Activated T-helper 2 cell treated with anti-CD3 and anti-CD28 coated beads, Interferon-gamma antibody, Interleukin-2, Interleukin-4, amounts not matched to agents 10 μg/mL and 5 μg/mL and 100 μg/mL, durations not matched to agents 14 hours and 24 hours and 36 hours (primary cell): Measurements from ENCODE around the gene PBX2. TPM values are rescaled to one million over a fixed set of nuclear protein-coding genes. Genes with fewer than 3 reads are reported as not detected.
"Not testable (repeated sequence)": the region's sequence is repeated elsewhere in the genome, so short reads cannot be mapped to it uniquely, and the experiment has no call there.

Experiments
- DNase-seq: peaks from one replicate; pipeline ENCODE4 v3.0.0; 2021; ENCODE audit warnings: low spot score
- H3K27ac Mint-ChIP-seq: one replicate; pipeline ENCODE4 v1.8.0; 2021; ENCODE audit warnings: mixed read lengths
- H3K27me3 Mint-ChIP-seq: one replicate; pipeline ENCODE4 v1.8.0; 2021; ENCODE audit warnings: low read depth, mixed read lengths
- H3K36me3 Mint-ChIP-seq: one replicate; pipeline ENCODE4 v1.8.0; 2021; ENCODE audit warnings: low read depth, mixed read lengths
- H3K4me1 Mint-ChIP-seq: one replicate; pipeline ENCODE4 v1.8.0; 2021; ENCODE audit warnings: low read depth, mixed read lengths
- H3K4me3 Mint-ChIP-seq: one replicate; pipeline ENCODE4 v1.8.0; 2021; ENCODE audit warnings: low read depth, mild to moderate bottlenecking, moderate library complexity, mixed read lengths
- H3K9me3 Mint-ChIP-seq: one replicate; pipeline ENCODE4 v1.8.0; 2021; ENCODE audit warnings: mixed read lengths
- intact Hi-C: fragments of 100-400 bp; cut with micrococcal nuclease; formaldehyde crosslinking; loops from one replicate; pipeline ENCODE4 v1.15.1; 2023
- total RNA-seq: library from RNA; stranded (reverse); gene quantifications from 2 replicates; pipeline ENCODE4 v1.2.3, GENCODE V29; 2022

PBX2 gene
- total RNA-seq, 1 donor from 2014 or later: 85.2 TPM

DNA sequence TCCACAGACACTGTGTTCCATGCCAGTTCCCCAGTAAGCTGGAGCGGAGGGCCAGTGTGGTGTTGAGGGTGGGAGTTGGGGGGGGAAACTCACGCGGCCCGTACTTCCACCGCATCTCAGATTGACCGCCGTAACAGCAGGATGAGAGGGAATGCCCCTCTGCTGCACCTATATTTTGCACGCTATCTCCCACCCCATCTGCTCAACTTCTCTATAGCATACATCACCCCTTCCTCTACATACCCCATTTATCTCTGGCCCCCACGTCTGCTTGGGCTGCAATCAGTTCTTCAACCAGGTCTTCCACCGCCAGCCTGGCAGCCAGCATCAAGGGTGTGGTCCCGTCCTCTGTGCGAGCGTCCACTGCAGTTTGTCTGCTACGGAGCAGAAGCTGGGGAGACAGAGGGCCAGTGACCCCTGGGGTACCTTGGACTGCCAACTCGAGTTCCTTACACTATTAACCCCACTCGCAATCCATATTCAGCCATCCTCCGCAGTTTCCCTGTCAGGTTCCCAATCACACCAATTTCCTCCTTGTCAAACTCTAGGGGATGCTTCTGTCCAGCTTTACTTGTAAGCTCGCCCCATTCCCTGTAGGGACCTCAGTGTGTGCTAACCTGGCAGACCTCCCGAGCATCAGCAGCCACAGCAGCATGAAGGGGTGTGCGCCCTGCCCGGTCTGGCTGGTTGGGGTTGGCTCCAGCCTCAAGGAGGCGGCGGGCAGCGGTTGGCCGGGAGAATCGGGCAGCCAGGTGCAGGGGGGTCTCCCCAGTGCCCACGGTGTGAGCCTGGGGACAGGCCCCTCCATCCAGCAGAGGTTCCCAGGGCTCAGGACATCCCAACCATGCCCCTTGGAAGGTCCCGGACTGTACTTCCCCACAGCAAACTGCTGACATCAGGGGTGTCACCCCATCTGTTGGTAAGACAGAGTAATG is 6.9 kb upstream of the PBX2 start:
- H3K4me3 Mint-ChIP-seq: peak overlapping the region; percentile 98
- H3K9me3 Mint-ChIP-seq: no peaks in the 10 kb centered on the region
- no peaks in the 10 kb centered on the region for H3K27me3 Mint-ChIP-seq
- intact Hi-C loops: loop anchor here (5.0 to 10.0 kb wide), 2 partner anchors 638 to 1500 kb away; partner anchors contain the start of gene TAP2
- H3K4me1 Mint-ChIP-seq: peaks cover 25% of the 10 kb centered on the region
- DNase-seq: no peak
- H3K27ac Mint-ChIP-seq: peak overlapping the region; percentile 99
- peaks cover 2% of the 10 kb centered on the region for H3K36me3 Mint-ChIP-seq

DNA sequence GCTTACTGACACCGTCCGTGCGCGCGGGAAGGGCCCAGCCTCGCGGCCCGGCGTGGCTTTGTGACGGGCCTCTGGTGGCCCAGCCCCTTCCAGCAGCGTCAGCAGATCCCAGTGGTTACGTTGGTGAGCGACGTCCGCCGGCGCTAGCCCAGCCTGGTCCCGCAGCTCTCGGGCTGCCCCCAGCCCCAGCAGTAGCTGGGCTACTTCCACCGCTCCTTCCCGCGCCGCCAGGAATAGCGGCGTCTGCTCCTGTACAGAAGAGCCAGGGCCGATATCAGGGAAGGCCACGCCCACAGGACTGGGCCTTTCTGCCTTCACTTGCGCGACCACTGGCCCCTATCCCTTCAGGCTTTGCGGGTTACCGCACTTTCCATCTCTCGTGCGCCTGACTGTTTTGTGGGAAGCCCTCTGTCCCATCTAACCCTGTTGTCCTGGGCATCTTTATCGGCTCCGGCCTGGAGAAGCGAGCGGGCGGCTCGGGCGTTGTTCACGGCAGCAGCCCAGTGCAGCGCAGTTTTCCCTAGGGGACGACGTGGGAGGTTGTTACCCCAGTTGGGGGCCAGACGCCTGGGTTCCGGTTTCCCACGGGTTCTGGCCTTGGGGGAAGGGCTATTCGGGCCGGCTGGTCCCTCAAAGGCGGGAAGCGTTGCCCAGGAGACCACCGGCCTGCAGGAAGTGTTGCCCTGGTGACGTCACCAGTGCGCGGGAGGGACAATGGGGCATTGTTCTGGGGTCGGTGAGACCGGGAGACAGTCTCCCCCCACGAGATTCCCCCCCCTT is 6.1 kb upstream of the PBX2 start:
- Mint-ChIP-seq H3K4me3 (peak overlapping the region; percentile 98), H3K4me1 (peaks cover 31% of the 10 kb centered on the region), H3K36me3 (peaks cover 10% of the 10 kb centered on the region), H3K9me3 (no peaks in the 10 kb centered on the region), H3K27ac (peak overlapping the region; percentile 99), H3K27me3 (no peaks in the 10 kb centered on the region)
- intact Hi-C loops: loop anchor here (1.0 to 10.0 kb wide), 5 partner anchors 18 to 1501 kb away; partner anchors contain the start of genes ATF6B, RNF5 and TAP2
- DNase-seq: peak; percentile 46

DNA sequence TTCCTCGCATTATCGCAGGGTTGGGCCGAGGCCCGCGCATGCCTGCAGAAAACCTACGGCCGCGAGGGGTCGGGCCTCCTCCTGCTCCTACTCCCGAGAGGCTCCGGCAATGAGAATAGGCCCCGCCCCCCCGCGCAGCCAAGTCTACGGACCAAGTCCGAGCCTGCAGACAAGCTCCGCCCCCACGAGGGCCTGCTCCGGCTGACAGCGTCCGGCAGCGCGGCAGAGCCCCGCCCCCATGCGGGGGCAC is 5.6 kb upstream of the PBX2 start:
- Mint-ChIP-seq H3K9me3 (no peaks in the 10 kb centered on the region), H3K36me3 (peaks cover 13% of the 10 kb centered on the region), H3K4me3 (peak overlapping the region; percentile 98), H3K4me1 (peaks cover 33% of the 10 kb centered on the region), H3K27ac (peak overlapping the region; percentile 99), H3K27me3 (no peaks in the 10 kb centered on the region)
- intact Hi-C loops: loop anchor here (1.0 to 10.0 kb wide), 5 partner anchors 17 to 1502 kb away; partner anchors contain the start of genes ATF6B, RNF5 and TAP2
- peak; percentile 100 for DNase-seq

DNA sequence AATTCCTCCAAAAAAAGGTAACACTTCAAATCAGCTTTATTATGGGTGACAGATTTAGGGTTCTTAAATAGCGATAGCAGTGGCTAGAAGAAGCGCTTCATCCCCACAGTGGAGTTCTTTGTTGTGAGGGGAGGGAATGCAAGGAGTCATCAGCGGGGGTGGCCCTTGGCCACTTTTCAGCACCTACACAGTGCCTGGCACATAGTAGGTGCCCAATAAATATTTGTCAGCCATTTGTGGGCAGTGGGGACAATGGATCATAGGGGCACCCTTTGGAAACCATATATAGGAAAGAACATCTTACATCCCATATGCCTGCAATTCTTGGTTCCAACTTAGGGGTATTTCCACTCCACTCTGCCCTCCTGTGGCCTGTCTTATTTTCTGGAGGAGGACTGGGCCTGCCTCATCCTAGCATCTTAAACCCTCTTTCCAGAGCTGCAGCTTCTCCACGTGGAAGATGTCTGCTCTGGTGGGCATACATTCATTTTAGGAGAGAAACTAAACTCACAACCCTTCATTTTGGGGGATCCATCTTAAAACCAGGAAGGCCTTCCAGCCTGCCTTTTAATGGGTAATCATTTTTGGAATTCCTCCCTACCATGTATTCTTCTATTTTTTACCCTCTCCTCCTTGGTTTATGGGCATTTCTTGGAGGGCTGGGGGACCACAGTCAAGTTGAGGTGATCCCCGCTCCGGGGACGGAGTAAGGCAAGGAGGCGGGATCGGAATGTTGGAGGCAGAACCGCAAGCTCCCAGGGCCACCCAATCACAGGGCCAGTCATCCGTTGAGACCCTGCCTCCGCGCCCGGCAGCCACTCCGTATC is 5.0 kb upstream of the PBX2 start:
- Mint-ChIP-seq H3K27ac (peak overlapping the region; percentile 99), H3K36me3 (peaks cover 18% of the 10 kb centered on the region), H3K4me3 (peak overlapping the region; percentile 98), H3K9me3 (no peaks in the 10 kb centered on the region), H3K27me3 (no peaks in the 10 kb centered on the region), H3K4me1 (peaks cover 33% of the 10 kb centered on the region)
- DNase-seq: peak; percentile 40
- intact Hi-C loops: loop anchor here (1.0 to 10.0 kb wide), 6 partner anchors 17 to 1502 kb away; partner anchors contain the start of genes ATF6B, HSD17B8, RNF5 and RXRB

DNA sequence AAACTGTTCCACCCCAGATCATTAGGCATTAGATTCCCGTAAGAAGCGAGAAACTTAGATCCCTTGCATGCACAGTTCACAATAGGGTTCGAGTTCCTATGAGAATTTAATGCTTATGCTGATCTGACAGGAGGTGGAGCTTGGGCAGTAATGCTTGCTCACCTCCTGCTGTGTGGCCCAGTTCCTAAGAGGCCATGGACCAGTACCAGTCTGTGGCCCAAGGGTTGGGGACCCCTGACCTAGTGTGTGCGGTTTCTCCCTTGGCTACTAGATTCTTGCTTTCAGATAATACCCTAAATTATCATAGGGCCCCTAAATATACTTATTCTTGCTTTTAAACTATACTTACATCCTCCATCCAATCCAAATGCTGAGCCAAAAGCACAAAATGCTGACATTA is 4.4 kb upstream of the PBX2 start:
- DNase-seq: no peak
- H3K9me3 Mint-ChIP-seq: no peaks in the 10 kb centered on the region
- intact Hi-C loops: loop anchor here (2.0 to 10.0 kb wide), 3 partner anchors 640 to 1008 kb away; partner anchors contain the start of genes HSD17B8, RXRB, SLC39A7 and TAP2
- no peaks in the 10 kb centered on the region for H3K27me3 Mint-ChIP-seq
- peaks cover 19% of the 10 kb centered on the region for H3K36me3 Mint-ChIP-seq
- H3K4me1 Mint-ChIP-seq: peaks cover 33% of the 10 kb centered on the region
- peak overlapping the region; percentile 99 for H3K27ac Mint-ChIP-seq
- H3K4me3 Mint-ChIP-seq: peak overlapping the region; percentile 98

DNA sequence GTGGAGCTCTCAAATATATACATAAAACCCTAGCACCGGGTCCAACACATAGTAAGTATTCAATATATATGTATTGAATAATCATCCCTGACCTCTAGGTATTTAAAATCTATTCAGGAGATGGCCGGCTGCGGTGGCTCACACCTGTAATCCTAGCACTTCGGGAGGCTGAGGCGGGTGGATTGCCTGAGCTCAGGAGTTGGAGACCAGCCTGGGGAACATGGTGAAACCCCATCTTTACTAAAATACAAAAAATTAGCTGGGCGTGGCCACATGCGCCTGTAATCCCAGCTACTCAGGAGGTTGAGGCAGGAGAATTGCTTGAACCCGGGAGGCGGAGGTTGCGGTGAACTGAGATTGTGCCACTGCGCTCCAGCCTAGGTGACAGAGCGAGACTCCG is 3.1 kb upstream of the PBX2 start:
- Mint-ChIP-seq H3K36me3 (peaks cover 32% of the 10 kb centered on the region), H3K4me3 (peak overlapping the region; percentile 97), H3K4me1 (peaks cover 45% of the 10 kb centered on the region), H3K27ac (peak overlapping the region; percentile 95)
- H3K27me3 Mint-ChIP-seq, DNase-seq, H3K9me3 Mint-ChIP-seq: not testable (repeated sequence)
- intact Hi-C loops: loop anchor here (5.0 to 10.0 kb wide), 2 partner anchors 642 to 1009 kb away; partner anchors contain the start of genes HSD17B8, RXRB, SLC39A7 and TAP2

DNA sequence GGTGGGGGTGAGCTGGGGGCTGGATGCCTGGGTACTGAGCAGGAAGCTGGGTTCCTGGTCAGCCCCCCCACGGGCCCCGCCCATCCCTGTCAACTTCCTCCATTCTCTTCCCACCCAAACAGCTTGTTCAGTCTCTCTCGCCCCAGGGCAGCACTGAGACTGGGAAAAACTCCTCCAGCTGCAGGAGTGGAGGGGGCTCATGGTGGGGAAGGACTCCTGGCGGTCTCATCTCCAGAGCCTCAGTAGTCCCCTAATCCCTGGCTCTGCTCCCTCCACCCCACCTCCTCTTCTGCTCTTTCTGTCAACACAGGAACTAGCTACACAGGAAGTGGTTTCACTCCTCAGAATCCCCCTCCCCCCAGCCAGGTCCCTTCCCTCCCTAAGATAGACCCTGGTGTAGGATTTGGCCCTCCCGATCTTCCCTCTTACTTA is 2.6 kb upstream of the PBX2 start, which contains the start of gene GPSM3:
TSS of gene GPSM3 (minus strand) at position 36 of the 432 bp plus-strand sequence. CDS start 130 bp downstream, outside the sequence.
- peak within 1 kb of the TSS; percentile 95 for H3K27ac Mint-ChIP-seq
- H3K27me3 Mint-ChIP-seq: no peaks in the 10 kb centered on the region
- H3K4me3 Mint-ChIP-seq: peak within 1 kb of the TSS; percentile 97
- intact Hi-C loops: loop anchor here (5.0 to 10.0 kb wide), 2 partner anchors 642 to 1010 kb away; partner anchors contain the start of genes HSD17B8, RXRB, SLC39A7 and TAP2
- DNase-seq: peak; percentile 53
- H3K36me3 Mint-ChIP-seq: peaks cover 36% of the 10 kb centered on the region
- H3K9me3 Mint-ChIP-seq: no peaks in the 10 kb centered on the region
- peaks cover 46% of the 10 kb centered on the region for H3K4me1 Mint-ChIP-seq

DNA sequence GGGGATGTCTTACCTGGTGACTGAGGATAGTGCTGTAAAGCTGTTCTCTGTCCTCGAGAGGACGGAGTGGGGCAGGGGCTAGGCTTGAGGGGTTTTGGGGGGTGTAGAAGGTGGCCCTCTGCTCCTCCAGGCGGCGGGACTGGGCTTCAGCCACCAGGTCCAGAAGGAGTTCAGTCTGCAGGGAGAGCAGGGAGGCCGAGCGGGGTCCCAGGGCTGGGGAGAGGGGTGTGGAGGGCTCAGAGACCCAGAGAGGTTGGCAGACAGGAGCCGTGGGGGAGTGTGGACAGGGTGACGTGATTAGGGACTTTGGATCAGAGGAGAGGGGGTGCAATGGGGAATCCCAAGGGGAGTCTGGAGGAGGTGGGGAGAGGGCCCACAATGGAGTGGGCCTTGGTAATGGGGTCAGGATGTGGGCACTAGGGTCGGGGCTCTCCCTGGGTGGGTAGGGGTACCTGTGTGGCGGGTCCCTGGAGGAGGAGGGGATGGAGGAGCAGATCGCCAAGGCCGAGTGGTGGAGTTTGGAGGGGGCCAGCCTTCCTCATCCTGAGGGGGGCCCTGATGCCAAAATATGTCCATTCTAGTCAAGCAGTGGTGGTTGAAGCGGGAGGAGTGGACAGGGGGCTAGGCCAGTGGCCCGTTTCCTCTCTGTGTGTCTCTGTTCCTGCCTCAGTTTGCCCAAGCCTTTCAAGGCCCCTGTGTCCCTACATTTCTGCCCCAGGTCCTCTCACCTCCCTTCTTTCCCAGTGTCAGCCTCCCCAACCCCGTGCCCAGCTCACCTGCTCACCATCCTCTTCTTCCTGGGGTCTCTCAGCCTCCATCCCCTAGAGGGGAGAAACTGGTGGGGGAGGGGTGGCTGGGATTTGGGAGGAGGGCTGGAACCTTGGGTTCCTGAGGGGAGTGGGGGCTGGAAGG is 1.9 kb upstream of the PBX2 start:
- Mint-ChIP-seq H3K27me3 (no peaks in the 10 kb centered on the region), H3K4me3 (peak overlapping the region; percentile 97), H3K9me3 (no peaks in the 10 kb centered on the region), H3K36me3 (peaks cover 43% of the 10 kb centered on the region), H3K27ac (peak overlapping the region; percentile 95), H3K4me1 (peaks cover 49% of the 10 kb centered on the region)
- DNase-seq: no peak
- intact Hi-C loops: loop anchor here (5.0 to 10.0 kb wide), 2 partner anchors 643 to 1010 kb away; partner anchors contain the start of genes HSD17B8, RXRB, SLC39A7 and TAP2

DNA sequence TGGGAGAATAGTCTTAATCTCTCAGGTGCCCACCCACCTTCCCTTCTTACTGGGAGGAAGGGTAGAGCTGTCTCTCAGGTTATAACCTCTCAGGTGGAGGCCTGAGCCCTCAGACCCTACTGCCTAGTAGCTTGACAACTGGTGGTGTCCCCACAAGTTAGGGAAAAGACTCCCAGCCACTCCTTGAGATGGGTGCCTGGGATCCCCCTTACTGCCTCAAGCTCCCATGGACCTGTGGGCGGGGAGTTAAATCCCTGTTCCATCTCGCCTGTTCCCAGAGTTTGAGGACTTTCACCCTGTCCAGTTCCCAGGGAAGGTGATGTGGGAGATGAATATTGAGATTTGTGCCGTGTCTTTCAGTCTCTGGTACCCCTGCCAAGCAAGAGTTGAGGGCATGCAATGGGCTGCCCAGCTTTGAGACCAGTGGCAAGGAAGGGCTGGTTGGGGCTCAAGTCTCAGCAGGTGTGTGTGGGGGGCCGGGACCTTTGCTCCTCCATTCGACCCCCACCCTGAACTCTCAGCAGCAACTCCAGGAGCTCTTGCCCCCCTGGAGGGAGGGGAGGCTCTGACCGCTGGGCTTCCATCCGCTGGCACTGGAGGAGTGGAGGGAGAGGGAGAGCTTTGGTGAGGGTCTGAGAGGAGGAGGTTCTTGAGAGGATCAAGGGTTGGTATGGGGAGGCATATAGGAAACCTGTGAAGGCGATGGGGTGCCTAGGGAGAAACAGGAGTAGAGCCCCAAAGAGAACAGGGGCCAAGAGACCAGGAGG is 1.1 kb upstream of the PBX2 start:
- intact Hi-C loops: loop anchor here (5.0 to 10.0 kb wide), 2 partner anchors 644 to 1011 kb away; partner anchors contain the start of genes HSD17B8, RXRB, SLC39A7 and TAP2
- peaks cover 52% of the 10 kb centered on the region for H3K36me3 Mint-ChIP-seq

DNA sequence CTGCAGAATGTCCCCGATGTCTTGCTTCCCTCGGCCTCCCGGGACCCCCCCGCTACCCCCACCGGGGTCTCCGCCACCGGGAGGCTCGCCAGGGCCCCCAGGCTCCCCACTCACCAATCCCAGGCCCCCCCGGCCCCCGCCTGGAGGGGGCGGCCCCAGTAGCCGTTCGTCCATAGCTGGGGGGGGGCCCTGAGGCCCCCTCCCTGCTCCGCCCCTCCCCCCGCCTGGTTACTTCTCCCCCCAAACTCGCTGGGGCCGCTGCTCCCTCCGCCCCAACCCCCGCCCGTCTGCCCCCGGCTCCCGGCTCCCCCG is 304 bp downstream of the PBX2 start:
- Mint-ChIP-seq H3K27ac (peak overlapping the region; percentile 78), H3K27me3 (no peaks in the 10 kb centered on the region), H3K36me3 (peaks cover 59% of the 10 kb centered on the region), H3K9me3 (no peaks in the 10 kb centered on the region), H3K4me3 (peak overlapping the region; percentile 84), H3K4me1 (peaks cover 49% of the 10 kb centered on the region)
- no peak for DNase-seq
- intact Hi-C loops: loop anchor here (5.0 to 10.0 kb wide), 2 partner anchors 645 to 1013 kb away; partner anchors contain the start of genes HSD17B8, RXRB, SLC39A7 and TAP2

More for the DNA sequence above, 1.1 kb upstream of the PBX2 start:
- Mint-ChIP-seq H3K9me3 (no peaks in the 10 kb centered on the region), H3K4me3 (peak overlapping the region; percentile 97), H3K27ac (peak overlapping the region; percentile 95), H3K4me1 (peaks cover 53% of the 10 kb centered on the region), H3K27me3 (no peaks in the 10 kb centered on the region)
- DNase-seq: no peak
